GM12878 (cell line): Measurements from ENCODE around the gene OS9.

Experiments used
- BCL11A ChIP-seq: IDR thresholded peaks from 2 replicates; pipeline ENCODE4 v1.6.1; 2011; ENCODE audit warnings: low read depth, low read length
- BCL3 ChIP-seq: IDR thresholded peaks from 2 replicates; pipeline ENCODE4 v1.6.1; 2011; ENCODE audit warnings: borderline replicate concordance, low read depth, mild to moderate bottlenecking, moderate library complexity, low read length; ENCODE audit not compliant: insufficient read depth, poor library complexity, severe bottlenecking
- CTCF ChIP-seq, 3 experiments: IDR thresholded peaks in 2 of 3; conservative IDR thresholded peaks in 1 of 3; 2 replicates each; pipeline ENCODE4 v1.5.1; 2011; ENCODE audit warnings: low read depth in 3 of 3, low read length in 3 of 3, mild to moderate bottlenecking in 3 of 3, control low read depth in 2 of 3, moderate library complexity in 2 of 3, inconsistent platforms in 1 of 3, mixed read lengths in 1 of 3; ENCODE audit not compliant: control insufficient read depth in 2 of 3, insufficient read depth in 1 of 3; ENCODE audit errors: extremely low read depth in 1 of 3
- GABPA ChIP-seq: IDR thresholded peaks from 2 replicates; pipeline ENCODE4 v1.6.1; 2014; ENCODE audit warnings: antibody characterized with exemption, low read depth, mild to moderate bottlenecking, inconsistent platforms
- IKZF2 ChIP-seq, 2 experiments: fragments of 450-650 bp; IDR thresholded peaks; 2 replicates each; pipeline ENCODE4 v1.6.1; 2017; ENCODE audit warnings: mild to moderate bottlenecking in 2 of 2, moderate library complexity in 2 of 2
- NR2F1 ChIP-seq: fragments of 450-650 bp; conservative IDR thresholded peaks from 2 replicates; pipeline ENCODE4 v1.6.1; 2017; ENCODE audit warnings: mild to moderate bottlenecking
- POLR2AphosphoS5 ChIP-seq: IDR thresholded peaks from 2 replicates; pipeline ENCODE4 v1.6.1; 2011; ENCODE audit warnings: mild to moderate bottlenecking, low read length, inconsistent platforms
- PRDM15 ChIP-seq: fragments of 450-650 bp; formaldehyde crosslinking; IDR thresholded peaks from 2 replicates; pipeline ENCODE4 v1.4.0; 2020; ENCODE audit warnings: mild to moderate bottlenecking, moderate library complexity
- SRF ChIP-seq, 2 experiments: IDR thresholded peaks; 2 replicates each; pipeline ENCODE4 v1.6.1; 2011; ENCODE audit warnings: low read depth in 2 of 2, low read length in 2 of 2, mild to moderate bottlenecking in 1 of 2, moderate library complexity in 1 of 2
- TAF1 ChIP-seq: IDR thresholded peaks from 2 replicates; pipeline ENCODE4 v1.6.1; 2011; ENCODE audit warnings: mild to moderate bottlenecking, low read depth, low read length, borderline replicate concordance
- WRNIP1 ChIP-seq: IDR thresholded peaks from 2 replicates; pipeline ENCODE4 v1.6.1; 2011; ENCODE audit warnings: low read depth, low read length, improper control_type of control experiment, borderline replicate concordance

GRCh38 chr12:57734591-57734990, 40.7 kb downstream of the OS9 start:
- TF ChIP-seq SRF (IDR thresholded peaks at IDR 0.05; ENCODE audit: low read depth in 2 of 2, low read length in 2 of 2) (no peak), POLR2AphosphoS5 (no peak), BCL3 (no peak), TAF1 (no peak), PRDM15 (CRISPR knock-in tag) (no peak), CTCF (IDR thresholded peaks at IDR 0.05 in 2 of 3, conservative IDR thresholded peaks at IDR 0.05 in 1 of 3; ENCODE audit: control insufficient read depth in 2 of 3, extremely low read depth in 1 of 3, insufficient read depth in 1 of 3, low read depth in 3 of 3, low read length in 3 of 3) (no peak), IKZF2 (IDR thresholded peaks at IDR 0.05) (no peak), GABPA (no peak), BCL11A (no peak), NR2F1 (no peak), WRNIP1 (no peak)
